Tibial nerve (tissue), 4 donors: Measurements from ENCODE around the gene RARRES2. TPM values are rescaled to one million over a fixed set of nuclear protein-coding genes. Genes with fewer than 3 reads are reported as not detected.

Experiments used
- DNase-seq, 2 donors: peaks; one replicate each; pipeline ENCODE4 v3.0.0-alpha.2; 2019; ENCODE audit warnings: low spot score in 2 of 2
- H3K27ac ChIP-seq, 4 donors: fragments of 200-600 bp; sonication (generic) in 3 of 4; one replicate each; pipeline ENCODE4 v1.5.1; 2017 to 2019; ENCODE audit warnings: mild to moderate bottlenecking in 1 of 4
- H3K27me3 ChIP-seq, 2 donors: fragments of 200-600 bp; sonication (generic) in 1 of 2; one replicate each; pipeline versions ENCODE4 v1.5.1 to v1.6.0; 2017 to 2019
- H3K36me3 ChIP-seq, 3 donors: fragments of 200-600 bp; sonication (generic); one replicate each; pipeline ENCODE4 v1.5.1; 2018 to 2019
- H3K4me1 ChIP-seq, 4 donors: fragments of 200-600 bp; sonication (generic) in 3 of 4; one replicate each; pipeline ENCODE4 v1.5.1; 2017 to 2019
- H3K4me3 ChIP-seq, 4 donors: fragments of 200-600 bp; sonication (generic) in 3 of 4; one replicate each; pipeline ENCODE4 v1.5.1; 2017 to 2019; ENCODE audit warnings: mild to moderate bottlenecking in 1 of 4, moderate library complexity in 1 of 4
- H3K9me3 ChIP-seq, 4 donors: fragments of 200-600 bp; sonication (generic) in 3 of 4; one replicate each; pipeline ENCODE4 v1.5.1; 2017 to 2019
- CTCF ChIP-seq, 5 experiments: fragments of 200-600 bp in 3 of 5; fragments of 450-650 bp in 2 of 5; sonication (generic) in 3 of 5; IDR thresholded peaks; one replicate each; pipeline ENCODE4 v1.5.1; 2016 to 2019; ENCODE audit warnings: antibody characterized with exemption in 5 of 5, mild to moderate bottlenecking in 3 of 5, moderate library complexity in 2 of 5
- EP300 ChIP-seq, 2 donors: sonication (generic); formaldehyde crosslinking; IDR thresholded peaks; one replicate each; pipeline ENCODE4 v1.6.1; 2017; ENCODE audit warnings: antibody characterized with exemption in 2 of 2, mild to moderate bottlenecking in 1 of 2
- POLR2A ChIP-seq, 2 donors: fragments of 450-650 bp; IDR thresholded peaks; one replicate each; pipeline ENCODE4 v1.6.1; 2017; ENCODE audit warnings: antibody characterized with exemption in 2 of 2, mild to moderate bottlenecking in 2 of 2, moderate library complexity in 2 of 2
- WGBS, 2 donors: methylation state at CpG; one replicate each; pipeline ENCODE4 v1.1.5; 2018; 5-methylcytosine and 5-hydroxymethylcytosine counted together
- total RNA-seq, 4 donors: library from RNA; depleted of rRNA; stranded (reverse); fragments of >200 nt; gene quantifications; one replicate each; pipeline ENCODE4 v1.1.0, GENCODE V29; 2016

The RARRES2 gene
- total RNA-seq, 4 donors from 2014 or later = 172 to 382 (median 375) TPM

GRCh38 chr7:150329331-150330120 is 11.9 kb downstream of the RARRES2 start:
- Histone ChIP-seq H3K4me3 (no peak overlapping the region), H3K27ac (no peak overlapping the region), H3K9me3 (no peaks in the 10 kb centered on the region), H3K27me3 (no peaks in the 10 kb centered on the region), H3K4me1 (peaks cover 0 to 11% (median 0%) of the 10 kb centered on the region in 4 donors), H3K36me3 (peaks cover 0 to 47% (median 0%) of the 10 kb centered on the region in 3 donors)
- TF ChIP-seq EP300 (IDR thresholded peaks at IDR 0.05) (no peak), CTCF (IDR thresholded peaks at IDR 0.05) (no peak), POLR2A (IDR thresholded peaks at IDR 0.05) (no peak)
- DNase-seq = no peak
- WGBS, 2 donors = 82 to 86% methylated on average over 15 to 22 of the region's 22 CpGs

- Histone ChIP-seq H3K4me3 (no peak overlapping the region), H3K9me3 (no peaks in the 10 kb centered on the region), H3K27me3 (peaks cover 0 to 11% of the 10 kb centered on the region in 2 donors), H3K36me3 (peaks cover 0 to 47% (median 0%) of the 10 kb centered on the region in 3 donors), H3K27ac (no peak overlapping the region), H3K4me1 (peaks cover 0 to 27% (median 0%) of the 10 kb centered on the region in 4 donors)
- TF ChIP-seq EP300 (IDR thresholded peaks at IDR 0.05) (no peak), CTCF (IDR thresholded peaks at IDR 0.05) (no peak), POLR2A (IDR thresholded peaks at IDR 0.05) (no peak)
- WGBS, 2 donors = 97 to 98% methylated on average over 3 of the region's 3 CpGs
- DNase-seq = no peak
Measured at GRCh38 chr7:150327308-150327707, 14.1 kb downstream of the RARRES2 start.

DNA sequence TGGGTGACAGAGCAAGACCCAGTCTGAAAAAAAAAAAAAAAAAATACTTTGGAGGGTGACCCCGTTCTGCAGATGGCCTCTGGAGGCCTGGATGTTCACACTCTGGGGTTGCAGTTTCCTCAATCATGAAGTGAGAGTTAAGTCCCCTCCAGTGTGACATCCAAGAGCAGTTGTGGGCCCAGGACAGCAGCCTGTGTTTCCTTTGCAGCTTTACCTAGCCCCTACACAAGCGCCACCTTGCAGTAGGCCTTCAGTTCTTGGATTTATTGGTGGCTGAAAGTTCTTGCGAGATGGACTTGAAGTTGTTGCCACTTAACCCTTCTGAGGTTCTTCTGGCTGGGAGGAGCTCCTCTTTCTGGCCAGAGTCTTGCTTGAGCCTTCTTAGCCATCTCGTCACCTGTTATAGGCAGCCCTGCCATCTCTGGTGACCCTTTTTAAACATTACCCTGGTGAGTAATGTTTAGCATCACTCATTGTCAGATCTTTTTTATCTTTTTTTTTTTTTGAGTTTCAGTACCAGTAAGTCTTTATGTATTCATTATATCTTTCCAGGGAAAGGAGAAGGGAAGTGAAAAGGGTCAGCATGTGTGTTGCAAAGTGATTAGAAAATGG is 14.7 kb downstream of the RARRES2 start:
- no peak overlapping the region for H3K4me3 ChIP-seq
- WGBS, 2 donors = 84 to 87% methylated on average over 4 of the region's 4 CpGs
- peaks cover 0 to 27% (median 0%) of the 10 kb centered on the region in 4 donors for H3K4me1 ChIP-seq
- no peak overlapping the region for H3K27ac ChIP-seq
- H3K27me3 ChIP-seq = peaks cover 0 to 13% of the 10 kb centered on the region in 2 donors
- H3K36me3 ChIP-seq = peaks cover 0 to 47% (median 0%) of the 10 kb centered on the region in 3 donors
- no peaks in the 10 kb centered on the region for H3K9me3 ChIP-seq
- DNase-seq = no peak
- TF ChIP-seq CTCF (IDR thresholded peaks at IDR 0.05) (no peak), EP300 (IDR thresholded peaks at IDR 0.05) (no peak), POLR2A (IDR thresholded peaks at IDR 0.05) (no peak)

DNA sequence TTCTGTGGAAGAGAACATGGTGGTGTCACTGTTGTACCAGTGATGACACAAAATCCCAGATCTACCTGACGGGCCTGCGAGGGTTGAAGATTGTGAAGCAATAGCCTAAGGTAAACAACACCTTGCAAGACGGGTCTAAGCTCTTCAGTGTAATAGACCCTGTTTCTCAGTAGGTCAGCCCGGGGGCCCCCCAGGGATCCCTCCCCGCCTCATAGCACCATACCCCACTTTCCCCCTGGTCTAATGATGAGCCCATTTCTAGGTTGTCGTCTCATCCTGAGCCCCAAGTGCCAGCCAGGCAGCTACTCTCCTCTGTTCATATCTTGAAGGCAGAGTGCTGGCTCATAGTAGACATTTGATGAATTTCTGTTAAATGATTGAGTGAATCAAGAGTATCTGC is 15.5 kb downstream of the RARRES2 start:
- Histone ChIP-seq H3K4me3 (no peak overlapping the region), H3K4me1 (peaks cover 0 to 27% (median 0%) of the 10 kb centered on the region in 4 donors), H3K27ac (no peak overlapping the region), H3K36me3 (peaks cover 0 to 40% (median 0%) of the 10 kb centered on the region in 3 donors), H3K27me3 (peaks cover 0 to 13% of the 10 kb centered on the region in 2 donors), H3K9me3 (no peaks in the 10 kb centered on the region)
- TF ChIP-seq EP300 (IDR thresholded peaks at IDR 0.05) = no peak
- no peak for TF ChIP-seq POLR2A (IDR thresholded peaks at IDR 0.05)
- 93 to 94% methylated on average over 6 of the region's 6 CpGs for WGBS, 2 donors
- DNase-seq = no peak

- Histone ChIP-seq H3K27me3 (peaks cover 0 to 13% of the 10 kb centered on the region in 2 donors), H3K27ac (peak overlapping the region in 3 of 4 donors; percentile 78 to 89 (median 82)), H3K4me3 (no peak overlapping the region), H3K36me3 (peaks cover 0 to 32% (median 0%) of the 10 kb centered on the region in 3 donors), H3K9me3 (no peaks in the 10 kb centered on the region), H3K4me1 (peaks cover 0 to 27% (median 0%) of the 10 kb centered on the region in 4 donors)
- TF ChIP-seq EP300 (IDR thresholded peaks at IDR 0.05) = no peak
- no peak for TF ChIP-seq POLR2A (IDR thresholded peaks at IDR 0.05)
- no peak for TF ChIP-seq CTCF (IDR thresholded peaks at IDR 0.05)
- WGBS, 2 donors = 96% methylated on average over 10 of the region's 10 CpGs
- DNase-seq = no peak
Measured at GRCh38 chr7:150325110-150325611, 16.3 kb downstream of the RARRES2 start.
